Limb (tissue), 2 donors: Measurements from ENCODE around the gene DCP1B.

Source experiments
- DNase-seq, 2 donors: peaks; one replicate each; pipeline ENCODE4 v3.0.0-alpha.2; 2016; ENCODE audit errors: extremely low spot score in 2 of 2

The DCP1B gene

DNA sequence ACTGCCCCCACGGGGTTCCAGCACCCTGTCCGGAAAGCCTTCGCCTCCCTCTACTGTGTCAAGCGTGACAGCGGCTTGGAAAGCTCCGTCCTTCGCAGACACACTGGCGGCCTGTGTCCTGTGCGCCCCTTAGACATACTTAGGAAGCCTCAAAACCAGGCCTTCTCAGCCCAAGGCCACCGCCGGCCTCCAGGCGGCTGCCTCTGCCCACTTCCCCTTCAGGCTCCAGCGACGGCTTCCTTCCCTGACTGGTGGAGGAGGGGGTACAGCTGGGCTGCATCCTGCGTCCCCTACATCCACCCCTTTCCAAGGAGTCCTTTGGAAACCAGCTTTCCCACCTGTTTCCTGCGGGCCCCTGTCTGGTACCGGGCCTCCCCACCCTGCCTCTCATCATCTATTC is 83.3 kb downstream of the DCP1B start:
- no peak for DNase-seq

- no peak for DNase-seq
These were observed 83.8 kb downstream of the DCP1B start for GRCh38 chr12:1920436-1920835.

DNA sequence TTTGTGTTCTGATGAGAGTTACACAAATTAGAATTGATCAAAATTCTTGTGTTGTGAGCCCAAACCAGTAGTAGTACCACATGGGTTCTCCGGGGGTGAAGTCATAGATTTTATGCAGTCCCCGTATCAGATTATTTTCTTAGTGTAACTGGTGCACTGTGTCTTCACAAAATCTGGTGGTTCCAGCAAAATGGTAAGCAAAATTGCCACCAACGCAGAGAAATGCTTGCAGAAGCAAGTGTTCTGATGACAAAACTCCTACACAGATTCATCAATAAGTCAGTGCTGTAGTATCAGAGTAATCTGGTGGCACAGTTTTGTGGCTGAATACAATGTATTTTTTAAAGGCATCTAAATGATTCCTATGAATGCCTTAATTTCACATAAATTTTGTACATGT is 84.5 kb downstream of the DCP1B start:
- DNase-seq: no peak

DNA sequence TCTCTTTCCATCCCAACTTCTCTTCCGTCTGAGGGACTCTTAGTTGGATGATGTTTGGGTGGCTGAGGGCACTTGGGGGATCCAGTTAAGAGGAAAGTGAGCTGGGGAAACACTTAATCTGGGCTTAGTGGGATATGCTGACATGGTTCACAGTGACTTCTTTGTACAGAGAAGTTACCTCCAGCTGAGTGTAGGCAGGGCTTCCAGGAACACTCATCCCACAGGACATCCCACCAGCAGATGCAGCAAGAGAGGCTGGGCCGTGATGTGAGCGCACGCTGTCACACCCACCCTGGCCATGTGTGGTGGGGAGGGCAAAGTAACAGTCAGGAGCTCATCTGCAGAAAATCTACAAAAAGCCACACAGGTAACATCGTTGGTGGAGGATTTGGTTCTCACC is 85.0 kb downstream of the DCP1B start:
- DNase-seq: no peak

- DNase-seq: no peak
These were observed 85.4 kb downstream of the DCP1B start for GRCh38 chr12:1918884-1919236.

- peak in 1 of 2 donors; percentile 42 for DNase-seq
These were observed 86.0 kb downstream of the DCP1B start, which contains the start of gene CACNA2D4 for GRCh38 chr12:1918081-1918883. TSS of gene CACNA2D4 (minus strand) at chr12:1918652. CDS start at chr12:1918473, 179 bp downstream.

DNA sequence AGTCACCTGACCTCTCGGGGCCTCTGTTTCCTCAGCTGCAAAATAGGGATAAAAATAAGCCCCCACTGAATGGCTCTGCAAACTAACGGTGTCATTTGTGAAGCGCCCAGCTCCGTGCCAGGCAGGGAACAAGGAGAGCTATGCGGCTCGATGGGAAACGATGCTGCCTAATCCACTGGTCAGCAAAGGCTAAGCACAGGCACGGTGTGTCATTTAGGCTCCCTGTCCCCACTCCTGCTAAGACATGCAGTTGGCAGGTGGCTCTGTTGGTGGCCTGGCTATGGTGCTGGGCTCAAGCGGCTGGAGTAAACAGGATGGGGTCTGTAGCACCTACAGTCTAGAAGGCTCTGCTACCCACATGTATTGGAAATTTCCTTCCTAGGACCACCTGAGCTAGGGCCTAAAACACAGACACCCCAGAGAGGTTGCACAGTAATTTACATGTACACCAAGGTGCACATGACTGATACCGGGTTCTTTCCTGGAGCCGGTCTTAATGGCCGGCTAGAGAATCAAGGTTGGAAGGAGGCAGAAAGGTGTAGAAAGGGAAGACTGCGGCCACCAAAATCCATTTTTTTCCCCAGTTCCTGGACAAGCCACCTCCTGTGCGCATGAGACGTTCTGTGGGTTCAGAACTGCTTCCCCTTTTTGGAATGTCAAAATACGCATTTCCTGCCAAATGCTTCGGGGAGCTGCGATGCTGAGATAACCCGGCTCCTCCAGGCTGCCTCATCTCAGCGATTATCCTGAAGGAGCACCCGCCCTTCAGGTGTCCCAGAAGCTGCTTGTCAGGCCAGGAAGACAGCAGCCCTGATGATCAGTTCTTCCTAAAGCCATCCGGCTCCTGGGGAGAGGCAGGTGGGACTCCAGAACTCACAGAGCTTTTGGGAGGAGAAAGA is 86.8 kb downstream of the DCP1B start:
- DNase-seq: no peak

DNA sequence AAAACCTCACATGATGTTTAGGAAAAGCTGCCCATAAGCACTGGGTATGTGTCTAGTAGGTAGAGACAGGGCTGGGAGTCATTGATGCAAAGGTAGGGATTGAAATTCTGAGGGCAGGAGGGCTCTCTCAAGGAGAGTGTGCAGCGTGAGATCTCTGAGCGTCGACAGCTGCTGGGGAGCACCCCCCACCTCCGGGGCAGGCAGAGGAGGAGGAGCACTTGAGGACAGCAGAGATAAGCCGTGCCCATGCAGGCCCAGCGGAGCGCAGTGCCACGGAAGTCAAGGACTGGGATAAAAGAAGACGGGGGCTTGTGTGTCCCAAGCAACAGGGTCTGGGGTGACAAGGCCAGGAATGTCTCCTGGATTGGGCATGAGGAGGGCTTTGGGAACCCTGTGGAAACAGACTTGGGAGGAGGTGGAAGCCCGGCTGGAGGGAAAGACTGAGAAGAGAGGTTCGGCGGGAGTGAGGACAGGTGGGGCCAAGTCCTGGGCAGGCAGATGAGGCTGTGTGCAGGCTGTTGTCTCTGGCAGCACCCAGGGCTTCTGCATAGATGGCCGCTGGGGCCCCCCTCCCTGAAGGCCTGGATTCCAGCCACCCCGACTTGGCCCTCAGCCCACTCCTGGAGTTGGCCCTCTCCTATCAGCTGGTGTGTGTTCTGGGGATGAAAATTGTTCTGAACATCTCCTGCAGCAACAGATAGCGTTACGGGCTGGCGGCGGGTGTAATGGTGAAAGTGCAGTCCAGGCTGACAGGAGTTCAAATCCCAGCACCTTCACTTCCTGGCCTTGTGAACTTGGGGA is 87.7 kb downstream of the DCP1B start:
- peak in 1 of 2 donors; percentile 55 for DNase-seq

- DNase-seq: peak in 1 of 2 donors; percentile 16
These were observed 88.9 kb downstream of the DCP1B start for GRCh38 chr12:1915082-1915968.

DNA sequence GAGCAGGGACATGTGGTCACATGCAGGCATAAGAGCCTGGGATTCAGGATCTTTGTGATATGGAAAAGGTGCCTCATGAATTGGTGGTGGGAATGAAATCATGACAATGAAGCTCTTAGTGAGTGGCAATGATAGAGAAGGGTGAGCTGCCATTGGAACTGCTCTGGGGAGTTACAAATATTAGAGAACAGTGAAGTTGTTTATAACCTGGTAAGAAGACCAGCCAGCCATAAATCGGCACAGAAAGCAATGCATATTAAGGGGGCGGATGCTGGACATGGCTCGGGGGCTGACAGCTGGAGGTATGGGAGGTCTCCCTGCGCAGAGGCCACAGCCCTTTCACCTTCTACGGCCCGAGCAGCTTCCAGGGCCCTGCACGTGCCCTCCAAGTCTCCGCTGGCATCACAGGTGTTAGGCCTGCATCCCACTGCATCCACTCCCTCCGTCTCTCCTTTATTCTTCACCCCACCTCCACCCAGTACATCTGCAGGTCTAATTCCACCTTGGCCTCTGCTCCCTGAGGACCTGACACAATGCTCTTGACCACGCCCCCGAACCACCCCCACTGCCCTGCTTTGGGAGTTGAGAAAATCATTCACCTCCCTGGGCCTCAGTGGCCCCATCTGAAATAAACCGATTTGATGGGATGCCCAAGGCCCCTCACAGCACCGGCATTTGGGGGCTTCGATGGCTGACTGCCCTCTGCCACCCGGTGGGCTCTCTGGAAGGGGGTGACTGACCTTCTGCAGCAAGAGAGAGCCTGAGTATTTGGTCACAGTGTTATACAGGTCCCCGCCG is 89.9 kb downstream of the DCP1B start:
- DNase-seq: peak in 1 of 2 donors; percentile 19

DNA sequence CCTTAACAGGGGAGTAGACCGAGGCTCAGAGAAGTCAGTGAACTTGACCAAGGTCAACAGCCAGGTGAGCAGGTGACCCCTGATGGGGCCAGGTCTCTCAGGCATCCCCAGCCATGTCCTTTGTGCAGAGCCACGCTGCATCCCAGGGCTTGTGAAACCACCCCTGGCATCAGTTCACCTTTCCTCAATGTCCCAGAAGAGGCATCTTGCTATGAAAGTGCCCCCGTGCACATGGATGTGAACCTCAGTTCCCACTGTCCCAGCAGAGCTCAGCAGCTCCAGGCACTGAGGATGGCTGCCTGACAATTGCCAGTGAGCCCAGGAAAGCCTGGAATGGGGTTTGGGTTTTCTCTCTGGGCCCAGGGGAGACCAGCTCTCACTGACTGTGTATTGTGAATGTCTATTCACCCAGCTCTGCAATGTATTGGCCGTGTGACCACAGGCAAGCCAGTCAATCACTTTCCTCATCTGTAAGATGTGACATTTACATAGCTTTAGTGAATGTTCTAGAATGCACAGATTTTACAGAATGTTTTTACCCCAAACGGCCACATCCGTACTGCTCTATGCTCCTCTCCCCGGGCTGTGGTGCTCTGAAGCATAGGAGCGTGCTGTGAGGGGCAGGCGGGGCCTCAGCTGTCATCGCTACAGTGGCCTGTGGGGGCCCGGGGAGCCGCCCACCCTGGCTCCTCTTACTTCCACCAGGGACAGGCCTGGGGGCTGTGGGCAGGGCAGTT is 90.7 kb downstream of the DCP1B start:
- peak in 1 of 2 donors; percentile 35 for DNase-seq

DNA sequence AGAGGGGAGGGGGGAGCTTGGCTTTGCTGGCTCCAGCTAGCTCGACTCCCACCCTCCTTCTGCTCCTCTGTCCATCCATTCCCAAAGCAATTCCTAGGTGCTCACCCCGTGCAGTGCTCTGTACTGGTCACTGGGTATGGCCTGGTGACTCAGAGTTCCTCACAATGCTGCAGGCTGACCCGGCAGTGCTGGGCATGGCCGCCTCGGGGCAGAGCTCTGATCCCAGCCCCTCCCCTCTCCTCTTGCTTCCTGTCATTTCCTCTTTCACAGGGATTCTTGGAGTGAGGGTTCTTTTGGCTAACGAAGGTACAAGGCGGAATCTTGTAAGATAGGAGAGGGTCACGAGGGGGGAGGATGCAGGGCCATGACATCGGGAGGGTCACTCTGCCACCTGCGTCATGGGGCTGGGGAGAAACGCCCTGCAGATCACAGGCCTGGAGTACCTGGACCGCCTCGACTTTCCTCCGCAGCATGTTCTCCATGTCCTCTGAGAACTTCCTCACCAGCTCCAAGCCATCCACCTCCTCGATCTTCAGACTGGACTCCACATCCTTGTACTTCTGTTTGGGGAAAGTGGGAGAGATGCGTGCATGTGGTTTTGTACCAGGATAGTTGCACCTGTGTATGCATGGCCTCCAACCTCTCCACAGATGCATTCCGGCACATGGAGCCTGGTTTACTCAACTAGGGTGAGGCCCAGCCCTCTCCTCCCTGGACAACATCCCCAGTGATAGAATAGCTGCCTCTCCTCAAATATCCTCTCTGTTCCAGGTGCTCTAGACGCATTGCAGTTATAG is 91.5 kb downstream of the DCP1B start:
- peak in 1 of 2 donors; percentile 5 for DNase-seq

- DNase-seq: peak in 1 of 2 donors; percentile 41
These were observed 92.4 kb downstream of the DCP1B start for GRCh38 chr12:1911598-1912575.

GRCh38 chr12:1910468-1910867 is 93.8 kb downstream of the DCP1B start:
- DNase-seq: no peak

GRCh38 chr12:1908758-1909157 is 95.5 kb downstream of the DCP1B start:
- peak in 1 of 2 donors; percentile 13 for DNase-seq

GRCh38 chr12:1907652-1908611 is 96.3 kb downstream of the DCP1B start:
- peak in 1 of 2 donors; percentile 48 for DNase-seq
